ENCODE measurements around the gene CRYBG2.

GRCh38 chr1:26364956-26365355 lies 11.0 kb upstream of the CRYBG2 start:
- TF ChIP-seq POLR2A (IDR thresholded peaks at IDR 0.05; ENCODE audit: low read depth, low read length) (no peak), TAF1 (IDR thresholded peaks at IDR 0.05; ENCODE audit: low read depth, low read length) (no peak), SPI1 (IDR thresholded peaks at IDR 0.05; ENCODE audit: low read depth, low read length) (no peak), POLR2AphosphoS5 (IDR thresholded peaks at IDR 0.05; ENCODE audit: low read depth, low read length) (no peak)
